PC-9 (cell line): Measurements from ENCODE around the gene IGFBP6. TPM values are rescaled to one million over a fixed set of nuclear protein-coding genes. Genes with fewer than 3 reads are reported as not detected.

Experiments used
- BruUV-seq: library from RNA; stranded (reverse); fragments of 400-500 nt; replicated peaks from 2 replicates; lab custom pipeline; 2021; lab: Mats Ljungman, UMichigan
- CTCF ChIA-PET: fragments of 300-600 bp; sonication (Branson Sonifier 250); formaldehyde crosslinking; loops from one replicate; lab custom pipeline; 2022; ENCODE audit warnings: antibody characterized with exemption; lab: Charles Lee
- POLR2A ChIA-PET: fragments of 300-600 bp; sonication (Branson Sonifier 250); formaldehyde crosslinking; loops from one replicate; lab custom pipeline; 2022; ENCODE audit warnings: antibody characterized with exemption; ENCODE audit not compliant: unreplicated experiment; lab: Charles Lee
- DNase-seq, 2 experiments: peaks; one replicate each; pipeline versions ENCODE4 v3.0.0 to v3.0.0-alpha.2; 2015 to 2022; ENCODE audit warnings: mixed read lengths in 1 of 2
- H2AFZ ChIP-seq: fragments of 200-600 bp; sonication (generic); 2 replicates; pipeline ENCODE4 v1.8.1; 2017; ENCODE audit warnings: antibody characterized with exemption
- H3F3A ChIP-seq: fragments of 200-600 bp; sonication (generic); 2 replicates; pipeline ENCODE4 v1.8.1; 2017; ENCODE audit warnings: antibody characterized with exemption, mild to moderate bottlenecking, low read depth; ENCODE audit not compliant: insufficient read depth
- H3K27ac ChIP-seq: fragments of 200-600 bp; sonication (generic); 2 replicates; pipeline ENCODE4 v1.6.1; 2016; ENCODE audit warnings: mixed run types
- H3K27me3 ChIP-seq: fragments of 200-600 bp; sonication (generic); 2 replicates; pipeline ENCODE4 v1.6.1; 2016; ENCODE audit warnings: low read depth, mixed run types; ENCODE audit not compliant: insufficient read depth
- H3K36me3 ChIP-seq: fragments of 200-600 bp; sonication (generic); 2 replicates; pipeline ENCODE4 v1.6.1; 2016; ENCODE audit warnings: low read depth, mixed run types
- H3K4me1 ChIP-seq: fragments of 200-600 bp; sonication (generic); replicated peaks from 2 replicates; pipeline ENCODE4 v1.6.1; 2016; ENCODE audit warnings: mixed run types; ENCODE audit not compliant: insufficient read depth
- H3K4me2 ChIP-seq: fragments of 200-600 bp; sonication (generic); 2 replicates; pipeline ENCODE4 v1.6.1; 2017; ENCODE audit warnings: mixed run types
- H3K4me3 ChIP-seq: fragments of 200-600 bp; sonication (generic); 2 replicates; pipeline ENCODE4 v1.6.1; 2016; ENCODE audit warnings: mixed run types
- H3K79me2 ChIP-seq: fragments of 200-600 bp; sonication (generic); 2 replicates; pipeline ENCODE4 v1.6.1; 2017; ENCODE audit warnings: low read depth, mixed run types
- H3K9me2 ChIP-seq: fragments of 200-600 bp; sonication (generic); 2 replicates; pipeline ENCODE4 v1.8.1; 2017; ENCODE audit warnings: mild to moderate bottlenecking; ENCODE audit not compliant: insufficient read depth
- H3K9me3 ChIP-seq: fragments of 200-600 bp; sonication (generic); 2 replicates; pipeline ENCODE4 v1.8.1; 2016; ENCODE audit warnings: low read depth; ENCODE audit not compliant: insufficient read depth
- H4K20me1 ChIP-seq: fragments of 200-600 bp; sonication (generic); 2 replicates; pipeline ENCODE4 v1.8.1; 2017; ENCODE audit not compliant: insufficient read depth
- EZH2 ChIP-seq: fragments of 200-600 bp; sonication (generic); IDR thresholded peaks from 2 replicates; pipeline ENCODE4 v1.8.0; 2017; ENCODE audit warnings: antibody characterized with exemption, low read depth
- intact Hi-C: fragments of 100-400 bp; cut with micrococcal nuclease; formaldehyde crosslinking; loops from one replicate; pipeline ENCODE4 v1.10.0; 2022; ENCODE audit not compliant: unreplicated experiment
- total RNA-seq: library from RNA; stranded (reverse); gene quantifications from 2 replicates; pipeline ENCODE4 v1.2.3, GENCODE V29; 2021
- TF ChIP-seq, protein P1 (sequence below): fragments of 200-600 bp; sonication (generic); conservative IDR thresholded peaks from 2 replicates; pipeline ENCODE4 v1.6.1; 2017; ENCODE audit warnings: mixed run types, antibody characterized with exemption, mild to moderate bottlenecking, moderate library complexity

IGFBP6 gene
- total RNA-seq, 1 experiment from 2014 or later: 290 TPM

DNA sequence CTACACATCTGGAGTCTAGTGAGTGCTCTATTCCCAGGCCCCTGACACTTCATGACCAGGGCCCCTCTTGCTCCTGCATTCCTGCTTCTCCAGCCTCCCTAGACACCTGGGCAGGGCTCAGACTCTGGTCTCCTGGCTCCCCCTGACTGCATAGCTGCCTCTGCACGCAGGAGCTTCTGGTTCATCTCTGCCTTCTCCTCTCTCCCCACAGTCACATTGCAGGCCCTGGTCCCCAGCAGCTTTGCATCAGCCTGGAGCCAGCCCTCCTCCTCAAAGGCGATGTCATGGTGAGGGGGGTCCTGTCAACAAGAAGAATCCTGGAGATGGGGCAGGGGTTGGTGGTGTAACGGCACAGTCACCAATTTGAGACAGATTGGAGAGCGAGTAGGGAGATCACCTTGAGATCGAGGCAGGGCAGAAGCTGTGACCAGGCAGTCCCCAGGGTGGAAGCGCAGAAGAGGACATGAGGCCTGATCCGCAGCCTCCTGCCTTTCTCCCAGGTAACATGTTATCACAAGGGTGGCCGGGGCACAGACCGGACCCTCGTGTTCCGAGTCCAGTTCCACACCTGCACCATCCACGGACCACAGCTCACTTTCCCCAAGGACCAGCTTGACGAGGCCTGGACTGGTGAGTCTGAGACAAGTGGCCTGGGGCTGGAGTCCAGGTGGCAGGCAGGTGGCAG, 39.5 kb upstream of the IGFBP6 start:
- H3K79me2 ChIP-seq: 0 out of 2 replicates have a peak, but pooled peaks cover 3% of the 10 kb centered on the region
- no peaks in the 10 kb centered on the region for H3K36me3 ChIP-seq
- no peak for DNase-seq
- intact Hi-C loops: no loop called here
- H3F3A ChIP-seq: peaks cover 26% of the 10 kb centered on the region; the same call in 1 of the 2 replicates
- no peak overlapping the region for H2AFZ ChIP-seq
- no peak overlapping the region for H3K4me2 ChIP-seq
- no peak overlapping the region for H3K27ac ChIP-seq
- H3K4me1 ChIP-seq: peaks cover 27% of the 10 kb centered on the region
- TF ChIP-seq, protein P1, sequence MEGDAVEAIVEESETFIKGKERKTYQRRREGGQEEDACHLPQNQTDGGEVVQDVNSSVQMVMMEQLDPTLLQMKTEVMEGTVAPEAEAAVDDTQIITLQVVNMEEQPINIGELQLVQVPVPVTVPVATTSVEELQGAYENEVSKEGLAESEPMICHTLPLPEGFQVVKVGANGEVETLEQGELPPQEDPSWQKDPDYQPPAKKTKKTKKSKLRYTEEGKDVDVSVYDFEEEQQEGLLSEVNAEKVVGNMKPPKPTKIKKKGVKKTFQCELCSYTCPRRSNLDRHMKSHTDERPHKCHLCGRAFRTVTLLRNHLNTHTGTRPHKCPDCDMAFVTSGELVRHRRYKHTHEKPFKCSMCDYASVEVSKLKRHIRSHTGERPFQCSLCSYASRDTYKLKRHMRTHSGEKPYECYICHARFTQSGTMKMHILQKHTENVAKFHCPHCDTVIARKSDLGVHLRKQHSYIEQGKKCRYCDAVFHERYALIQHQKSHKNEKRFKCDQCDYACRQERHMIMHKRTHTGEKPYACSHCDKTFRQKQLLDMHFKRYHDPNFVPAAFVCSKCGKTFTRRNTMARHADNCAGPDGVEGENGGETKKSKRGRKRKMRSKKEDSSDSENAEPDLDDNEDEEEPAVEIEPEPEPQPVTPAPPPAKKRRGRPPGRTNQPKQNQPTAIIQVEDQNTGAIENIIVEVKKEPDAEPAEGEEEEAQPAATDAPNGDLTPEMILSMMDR: no peak
- TF ChIP-seq EZH2: no peak
- no peaks in the 10 kb centered on the region for H4K20me1 ChIP-seq
- ChIA-PET CTCF (interaction anchor here (0.6 kb wide), 1 partner anchor 268 kb away, joined by 4 read pairs; no protein-coding TSS in a partner anchor), POLR2A (interaction anchor here (0.6 kb wide), 1 partner anchor 185 kb away, joined by 3 read pairs; no protein-coding TSS in a partner anchor)
- no peaks in the 10 kb centered on the region for H3K9me3 ChIP-seq
- no peak overlapping the region for H3K4me3 ChIP-seq
- H3K27me3 ChIP-seq: no peaks in the 10 kb centered on the region
- no TSS peak for BruUV-seq
- no peaks in the 10 kb centered on the region for H3K9me2 ChIP-seq

DNA sequence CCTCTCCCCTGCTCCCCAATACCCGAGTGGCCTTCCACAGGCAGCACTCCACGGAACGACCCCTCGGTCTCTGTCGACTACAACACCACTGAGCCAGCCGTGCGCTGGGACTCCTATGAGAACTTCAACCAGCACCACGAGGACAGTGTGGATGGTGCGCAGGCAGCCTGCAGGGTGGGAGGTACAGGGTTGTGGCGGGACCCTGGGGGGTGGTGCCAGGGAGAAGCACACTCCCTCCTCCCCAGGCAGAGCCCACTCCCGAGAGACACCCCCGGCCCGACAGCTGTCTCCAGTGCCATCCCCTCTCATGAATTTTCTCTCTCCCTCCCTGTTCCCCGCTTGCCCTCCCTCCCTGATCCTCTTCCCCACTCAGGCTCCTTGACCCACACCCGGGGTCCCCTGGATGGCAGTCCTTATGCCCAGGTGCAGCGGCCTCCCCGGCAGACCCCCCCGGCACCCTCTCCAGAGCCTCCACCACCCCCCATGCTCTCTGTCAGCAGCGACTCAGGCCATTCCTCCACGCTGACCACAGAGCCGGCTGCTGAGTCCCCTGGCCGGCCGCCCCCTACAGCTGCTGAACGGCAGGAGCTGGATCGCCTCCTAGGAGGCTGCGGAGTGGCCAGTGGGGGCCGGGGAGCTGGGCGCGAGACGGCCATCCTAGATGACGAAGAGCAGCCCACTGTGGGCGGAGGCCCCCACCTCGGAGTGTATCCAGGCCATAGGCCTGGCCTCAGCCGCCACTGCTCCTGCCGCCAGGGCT, 38.6 kb upstream of the IGFBP6 start:
- no peaks in the 10 kb centered on the region for H3K36me3 ChIP-seq
- H3K4me1 ChIP-seq: peaks cover 20% of the 10 kb centered on the region
- H4K20me1 ChIP-seq: no peaks in the 10 kb centered on the region
- no peak overlapping the region for H2AFZ ChIP-seq
- no peak overlapping the region for H3K4me3 ChIP-seq
- H3K27ac ChIP-seq: no peak overlapping the region
- H3K27me3 ChIP-seq: no peaks in the 10 kb centered on the region
- peaks cover 24% of the 10 kb centered on the region; the same call in 1 of the 2 replicates for H3F3A ChIP-seq
- BruUV-seq: no TSS peak
- no peaks in the 10 kb centered on the region for H3K79me2 ChIP-seq
- CTCF ChIA-PET: interaction anchor here (0.6 kb wide), 1 partner anchor 267 kb away, joined by 4 read pairs; no protein-coding TSS in a partner anchor
- no peaks in the 10 kb centered on the region for H3K9me3 ChIP-seq
- no peak overlapping the region for H3K4me2 ChIP-seq
- POLR2A ChIA-PET: no interaction called here
- DNase-seq: no peak
- TF ChIP-seq, protein P1: no peak
- no peaks in the 10 kb centered on the region for H3K9me2 ChIP-seq
- intact Hi-C loops: no loop called here

GRCh38 chr12:53059434-53060063, 37.9 kb upstream of the IGFBP6 start:
- Histone ChIP-seq H3K9me2 (no peaks in the 10 kb centered on the region), H3K4me1 (peaks cover 20% of the 10 kb centered on the region), H4K20me1 (no peaks in the 10 kb centered on the region), H3K27ac (no peak overlapping the region), H3K4me3 (no peak overlapping the region), H3K27me3 (no peaks in the 10 kb centered on the region), H3F3A (peaks cover 20% of the 10 kb centered on the region; the same call in 1 of the 2 replicates), H3K9me3 (no peaks in the 10 kb centered on the region), H2AFZ (no peak overlapping the region), H3K4me2 (no peak overlapping the region), H3K36me3 (no peaks in the 10 kb centered on the region), H3K79me2 (no peaks in the 10 kb centered on the region)
- intact Hi-C loops: loop anchor here (10.0 kb wide), 3 partner anchors 115 to 445 kb away; partner anchors contain the start of genes ITGB7, NPFF and TARBP2
- BruUV-seq: no TSS peak
- no peak for TF ChIP-seq EZH2
- TF ChIP-seq, protein P1: no peak
- DNase-seq: peak in 1 of 2 experiments; percentile 5
- CTCF ChIA-PET: no interaction called here
- POLR2A ChIA-PET: interaction anchor here (0.6 kb wide), 1 partner anchor 155 kb away, joined by 4 read pairs; no protein-coding TSS in a partner anchor
